Nephron progenitor cell (in vitro differentiated cells): ENCODE data around the gene CREB5.

Source experiments
- DNase-seq: peaks from one replicate; pipeline ENCODE4 v3.0.0; 2021
- H3K27ac Mint-ChIP-seq: 2 replicates; pipeline ENCODE4 v1.8.0; 2021; ENCODE audit warnings: mild to moderate bottlenecking, moderate library complexity, mixed read lengths
- H3K27me3 Mint-ChIP-seq: 2 replicates; pipeline ENCODE4 v1.8.0; 2021; ENCODE audit warnings: mild to moderate bottlenecking, low read depth, mixed read lengths; ENCODE audit not compliant: poor library complexity
- H3K36me3 Mint-ChIP-seq: 2 replicates; pipeline ENCODE4 v1.8.0; 2021; ENCODE audit warnings: low read depth, mixed read lengths
- H3K4me1 Mint-ChIP-seq: 2 replicates; pipeline ENCODE4 v1.8.0; 2021; ENCODE audit warnings: mixed read lengths
- H3K4me3 Mint-ChIP-seq: 2 replicates; pipeline ENCODE4 v1.8.0; 2021; ENCODE audit warnings: mild to moderate bottlenecking, moderate library complexity, mixed read lengths
- H3K9me3 Mint-ChIP-seq: 2 replicates; pipeline ENCODE4 v1.8.0; 2021; ENCODE audit warnings: mild to moderate bottlenecking, moderate library complexity, mixed read lengths
- CTCF ChIP-seq: fragments of 200-600 bp; sonication (generic); IDR thresholded peaks from 2 replicates; pipeline ENCODE4 v1.5.0; 2021; ENCODE audit warnings: antibody characterized with exemption

CREB5 gene

GRCh38 chr7:28685644-28686417 lies 273.5 kb downstream of the CREB5 start:
- TF ChIP-seq CTCF = no peak
- H3K9me3 Mint-ChIP-seq = no peaks in the 10 kb centered on the region
- H3K4me1 Mint-ChIP-seq = peaks cover 8% of the 10 kb centered on the region
- peaks cover 3% of the 10 kb centered on the region for H3K27me3 Mint-ChIP-seq
- H3K27ac Mint-ChIP-seq = no peak overlapping the region
- H3K36me3 Mint-ChIP-seq = no peaks in the 10 kb centered on the region
- H3K4me3 Mint-ChIP-seq = no peak overlapping the region
- peak; percentile 31 for DNase-seq

GRCh38 chr7:28686418-28686800 lies 274.1 kb downstream of the CREB5 start:
- H3K4me1 Mint-ChIP-seq = peaks cover 11% of the 10 kb centered on the region
- no peak for TF ChIP-seq CTCF
- peak; percentile 14 for DNase-seq
- H3K36me3 Mint-ChIP-seq = no peaks in the 10 kb centered on the region
- no peaks in the 10 kb centered on the region for H3K9me3 Mint-ChIP-seq
- H3K27me3 Mint-ChIP-seq = peaks cover under 1% of the 10 kb centered on the region
- H3K27ac Mint-ChIP-seq = no peak overlapping the region
- H3K4me3 Mint-ChIP-seq = no peak overlapping the region

- H3K9me3 Mint-ChIP-seq = no peaks in the 10 kb centered on the region
- H3K4me3 Mint-ChIP-seq = no peak overlapping the region
- TF ChIP-seq CTCF = no peak
- H3K36me3 Mint-ChIP-seq = no peaks in the 10 kb centered on the region
- H3K27me3 Mint-ChIP-seq = no peaks in the 10 kb centered on the region
- H3K27ac Mint-ChIP-seq = no peak overlapping the region
- peaks cover 13% of the 10 kb centered on the region for H3K4me1 Mint-ChIP-seq
- DNase-seq = no peak
Observed at GRCh38 chr7:28687537-28687936, 275.2 kb downstream of the CREB5 start.

- Mint-ChIP-seq H3K4me1 (peaks cover 18% of the 10 kb centered on the region), H3K9me3 (no peaks in the 10 kb centered on the region), H3K4me3 (no peak overlapping the region), H3K27me3 (no peaks in the 10 kb centered on the region), H3K27ac (no peak overlapping the region), H3K36me3 (no peaks in the 10 kb centered on the region)
- DNase-seq = no peak
- no peak for TF ChIP-seq CTCF
Observed at GRCh38 chr7:28688174-28688573, 275.9 kb downstream of the CREB5 start.

GRCh38 chr7:28688651-28689050 lies 276.3 kb downstream of the CREB5 start:
- no peaks in the 10 kb centered on the region for H3K9me3 Mint-ChIP-seq
- DNase-seq = no peak
- H3K27me3 Mint-ChIP-seq = no peaks in the 10 kb centered on the region
- TF ChIP-seq CTCF = no peak
- peaks cover 20% of the 10 kb centered on the region for H3K4me1 Mint-ChIP-seq
- no peak overlapping the region for H3K4me3 Mint-ChIP-seq
- no peaks in the 10 kb centered on the region for H3K36me3 Mint-ChIP-seq
- H3K27ac Mint-ChIP-seq = no peak overlapping the region
